ENCODE results near the gene ARL15. TPM values are rescaled to one million over a fixed set of nuclear protein-coding genes. Genes with fewer than 3 reads are reported as not detected.

ARL15 gene
- total and polyA plus RNA-seq, 2 of the 8 experiments (the other 6 are each of a cell fraction or from before 2014, with no cell fraction given), result 9.9 to 21.2 TPM

DNA sequence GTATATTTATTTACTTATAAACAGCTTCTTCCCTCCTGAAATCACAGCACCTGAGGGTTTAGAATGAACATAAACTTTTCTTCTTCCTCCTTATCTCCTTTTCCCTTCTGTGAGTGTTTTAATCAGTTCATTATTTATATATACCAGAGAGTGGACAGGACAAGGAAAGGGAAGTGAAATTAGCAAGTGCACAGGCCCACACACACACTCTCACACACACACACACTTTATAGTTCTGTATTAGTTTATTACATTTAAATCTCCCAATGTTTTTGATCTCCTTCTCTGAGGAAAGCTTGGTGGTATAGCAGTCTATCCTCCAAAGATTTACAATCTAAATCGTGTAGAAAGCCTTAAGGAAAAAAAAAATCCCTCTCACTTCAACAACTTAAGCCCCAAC, 396.4 kb downstream of the ARL15 start (continued):
- TF ChIP-seq, protein P1, sequence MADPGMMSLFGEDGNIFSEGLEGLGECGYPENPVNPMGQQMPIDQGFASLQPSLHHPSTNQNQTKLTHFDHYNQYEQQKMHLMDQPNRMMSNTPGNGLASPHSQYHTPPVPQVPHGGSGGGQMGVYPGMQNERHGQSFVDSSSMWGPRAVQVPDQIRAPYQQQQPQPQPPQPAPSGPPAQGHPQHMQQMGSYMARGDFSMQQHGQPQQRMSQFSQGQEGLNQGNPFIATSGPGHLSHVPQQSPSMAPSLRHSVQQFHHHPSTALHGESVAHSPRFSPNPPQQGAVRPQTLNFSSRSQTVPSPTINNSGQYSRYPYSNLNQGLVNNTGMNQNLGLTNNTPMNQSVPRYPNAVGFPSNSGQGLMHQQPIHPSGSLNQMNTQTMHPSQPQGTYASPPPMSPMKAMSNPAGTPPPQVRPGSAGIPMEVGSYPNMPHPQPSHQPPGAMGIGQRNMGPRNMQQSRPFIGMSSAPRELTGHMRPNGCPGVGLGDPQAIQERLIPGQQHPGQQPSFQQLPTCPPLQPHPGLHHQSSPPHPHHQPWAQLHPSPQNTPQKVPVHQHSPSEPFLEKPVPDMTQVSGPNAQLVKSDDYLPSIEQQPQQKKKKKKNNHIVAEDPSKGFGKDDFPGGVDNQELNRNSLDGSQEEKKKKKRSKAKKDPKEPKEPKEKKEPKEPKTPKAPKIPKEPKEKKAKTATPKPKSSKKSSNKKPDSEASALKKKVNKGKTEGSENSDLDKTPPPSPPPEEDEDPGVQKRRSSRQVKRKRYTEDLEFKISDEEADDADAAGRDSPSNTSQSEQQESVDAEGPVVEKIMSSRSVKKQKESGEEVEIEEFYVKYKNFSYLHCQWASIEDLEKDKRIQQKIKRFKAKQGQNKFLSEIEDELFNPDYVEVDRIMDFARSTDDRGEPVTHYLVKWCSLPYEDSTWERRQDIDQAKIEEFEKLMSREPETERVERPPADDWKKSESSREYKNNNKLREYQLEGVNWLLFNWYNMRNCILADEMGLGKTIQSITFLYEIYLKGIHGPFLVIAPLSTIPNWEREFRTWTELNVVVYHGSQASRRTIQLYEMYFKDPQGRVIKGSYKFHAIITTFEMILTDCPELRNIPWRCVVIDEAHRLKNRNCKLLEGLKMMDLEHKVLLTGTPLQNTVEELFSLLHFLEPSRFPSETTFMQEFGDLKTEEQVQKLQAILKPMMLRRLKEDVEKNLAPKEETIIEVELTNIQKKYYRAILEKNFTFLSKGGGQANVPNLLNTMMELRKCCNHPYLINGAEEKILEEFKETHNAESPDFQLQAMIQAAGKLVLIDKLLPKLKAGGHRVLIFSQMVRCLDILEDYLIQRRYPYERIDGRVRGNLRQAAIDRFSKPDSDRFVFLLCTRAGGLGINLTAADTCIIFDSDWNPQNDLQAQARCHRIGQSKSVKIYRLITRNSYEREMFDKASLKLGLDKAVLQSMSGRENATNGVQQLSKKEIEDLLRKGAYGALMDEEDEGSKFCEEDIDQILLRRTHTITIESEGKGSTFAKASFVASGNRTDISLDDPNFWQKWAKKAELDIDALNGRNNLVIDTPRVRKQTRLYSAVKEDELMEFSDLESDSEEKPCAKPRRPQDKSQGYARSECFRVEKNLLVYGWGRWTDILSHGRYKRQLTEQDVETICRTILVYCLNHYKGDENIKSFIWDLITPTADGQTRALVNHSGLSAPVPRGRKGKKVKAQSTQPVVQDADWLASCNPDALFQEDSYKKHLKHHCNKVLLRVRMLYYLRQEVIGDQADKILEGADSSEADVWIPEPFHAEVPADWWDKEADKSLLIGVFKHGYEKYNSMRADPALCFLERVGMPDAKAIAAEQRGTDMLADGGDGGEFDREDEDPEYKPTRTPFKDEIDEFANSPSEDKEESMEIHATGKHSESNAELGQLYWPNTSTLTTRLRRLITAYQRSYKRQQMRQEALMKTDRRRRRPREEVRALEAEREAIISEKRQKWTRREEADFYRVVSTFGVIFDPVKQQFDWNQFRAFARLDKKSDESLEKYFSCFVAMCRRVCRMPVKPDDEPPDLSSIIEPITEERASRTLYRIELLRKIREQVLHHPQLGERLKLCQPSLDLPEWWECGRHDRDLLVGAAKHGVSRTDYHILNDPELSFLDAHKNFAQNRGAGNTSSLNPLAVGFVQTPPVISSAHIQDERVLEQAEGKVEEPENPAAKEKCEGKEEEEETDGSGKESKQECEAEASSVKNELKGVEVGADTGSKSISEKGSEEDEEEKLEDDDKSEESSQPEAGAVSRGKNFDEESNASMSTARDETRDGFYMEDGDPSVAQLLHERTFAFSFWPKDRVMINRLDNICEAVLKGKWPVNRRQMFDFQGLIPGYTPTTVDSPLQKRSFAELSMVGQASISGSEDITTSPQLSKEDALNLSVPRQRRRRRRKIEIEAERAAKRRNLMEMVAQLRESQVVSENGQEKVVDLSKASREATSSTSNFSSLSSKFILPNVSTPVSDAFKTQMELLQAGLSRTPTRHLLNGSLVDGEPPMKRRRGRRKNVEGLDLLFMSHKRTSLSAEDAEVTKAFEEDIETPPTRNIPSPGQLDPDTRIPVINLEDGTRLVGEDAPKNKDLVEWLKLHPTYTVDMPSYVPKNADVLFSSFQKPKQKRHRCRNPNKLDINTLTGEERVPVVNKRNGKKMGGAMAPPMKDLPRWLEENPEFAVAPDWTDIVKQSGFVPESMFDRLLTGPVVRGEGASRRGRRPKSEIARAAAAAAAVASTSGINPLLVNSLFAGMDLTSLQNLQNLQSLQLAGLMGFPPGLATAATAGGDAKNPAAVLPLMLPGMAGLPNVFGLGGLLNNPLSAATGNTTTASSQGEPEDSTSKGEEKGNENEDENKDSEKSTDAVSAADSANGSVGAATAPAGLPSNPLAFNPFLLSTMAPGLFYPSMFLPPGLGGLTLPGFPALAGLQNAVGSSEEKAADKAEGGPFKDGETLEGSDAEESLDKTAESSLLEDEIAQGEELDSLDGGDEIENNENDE (IDR thresholded peaks at IDR 0.05; ENCODE audit: insufficient replicate concordance, low read length), result no peak

All from H1 (cell line).